Skeletal muscle cell (primary cell): ENCODE results near the gene MYO1B.
A peak's percentile ranks its signal among the peaks of the same experiment; 100 is the strongest.

Experiments
- DNase-seq: peaks from one replicate; pipeline ENCODE4 v3.0.0-alpha.2; 2010; ENCODE audit warnings: low read depth
- H3K4me3 ChIP-seq: 2 replicates; pipeline ENCODE4 v1.5.1; 2011; ENCODE audit warnings: low read depth, mild to moderate bottlenecking, control low read depth, low read length, moderate library complexity

Gene MYO1B

DNA sequence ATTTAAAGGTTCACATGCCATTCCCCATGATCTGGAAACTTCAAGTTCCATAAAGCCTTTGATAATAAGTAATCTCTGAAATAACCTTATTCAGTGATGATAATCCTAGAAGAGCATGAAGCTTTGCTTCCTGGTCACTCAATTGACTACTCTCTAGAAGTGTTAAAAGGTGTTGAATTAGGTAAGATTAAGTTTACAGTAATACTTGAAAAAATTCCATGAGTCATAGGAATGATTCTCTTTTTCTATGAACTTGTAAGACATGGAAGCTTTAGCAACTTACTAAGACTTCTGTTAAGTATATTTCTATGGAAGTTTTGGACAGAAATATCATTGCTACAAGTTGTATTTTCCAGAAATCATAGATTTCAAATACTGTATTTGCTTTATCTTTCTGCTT lies 100.6 kb downstream of the MYO1B start:
- DNase-seq: no peak
- no peak overlapping the region for H3K4me3 ChIP-seq

DNA sequence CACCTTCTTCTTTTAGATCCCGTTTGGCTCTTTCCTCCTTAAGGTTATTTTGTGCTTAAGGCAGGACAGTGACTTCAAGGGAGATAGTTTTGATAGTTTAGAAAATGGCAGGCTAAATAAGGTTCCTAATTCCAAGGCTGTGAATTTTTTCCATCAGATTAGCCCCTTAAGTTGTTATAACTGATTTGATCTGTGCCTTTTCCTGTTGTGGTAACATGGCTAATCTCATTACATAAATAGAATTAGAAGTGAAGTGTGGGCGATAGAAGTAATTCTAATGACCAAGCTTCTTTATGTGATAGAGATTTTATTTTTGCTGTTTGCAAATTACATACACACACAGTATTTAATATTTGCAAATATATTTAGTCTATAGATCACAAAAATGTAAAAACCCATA lies 102.0 kb downstream of the MYO1B start:
- no peak overlapping the region for H3K4me3 ChIP-seq
- DNase-seq: no peak

DNA sequence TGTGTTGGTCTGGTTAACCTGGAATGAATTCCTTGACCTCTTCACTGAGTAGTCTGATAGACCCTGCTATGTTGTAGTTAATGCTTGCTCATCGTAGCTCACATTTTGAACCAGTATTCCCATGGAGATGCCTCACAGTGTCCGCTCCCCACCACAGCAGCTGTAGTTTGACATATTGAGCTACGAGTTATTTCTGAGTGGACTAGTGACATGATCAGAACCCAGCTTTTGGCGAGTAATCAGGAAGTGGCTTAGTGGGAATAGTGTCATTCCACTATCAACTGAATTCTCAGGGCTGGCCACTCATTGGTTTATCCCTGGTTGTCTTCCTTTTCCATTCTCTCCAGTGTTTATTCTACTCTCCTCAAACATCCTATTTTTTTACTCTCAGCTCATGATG lies 102.7 kb downstream of the MYO1B start:
- DNase-seq: no peak
- H3K4me3 ChIP-seq: no peak overlapping the region

DNA sequence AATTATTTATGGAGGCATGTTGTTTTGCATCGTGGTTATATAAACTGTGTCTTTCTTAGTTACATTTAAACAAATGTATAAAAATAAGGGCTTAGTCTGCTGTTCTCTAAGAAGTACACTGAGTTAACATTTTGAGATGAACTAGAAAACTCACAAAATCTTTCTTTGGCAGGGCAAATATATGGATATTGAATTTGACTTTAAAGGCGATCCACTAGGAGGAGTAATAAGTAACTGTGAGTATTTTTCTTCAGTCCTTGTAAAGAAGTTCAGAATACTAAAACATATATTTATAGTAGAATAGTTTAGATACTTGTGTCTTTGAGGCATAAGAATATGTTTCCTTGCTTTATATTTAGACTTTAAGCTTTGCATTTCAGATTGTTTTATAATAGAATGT lies 104.8 kb downstream of the MYO1B start:
- no peak for DNase-seq

DNA sequence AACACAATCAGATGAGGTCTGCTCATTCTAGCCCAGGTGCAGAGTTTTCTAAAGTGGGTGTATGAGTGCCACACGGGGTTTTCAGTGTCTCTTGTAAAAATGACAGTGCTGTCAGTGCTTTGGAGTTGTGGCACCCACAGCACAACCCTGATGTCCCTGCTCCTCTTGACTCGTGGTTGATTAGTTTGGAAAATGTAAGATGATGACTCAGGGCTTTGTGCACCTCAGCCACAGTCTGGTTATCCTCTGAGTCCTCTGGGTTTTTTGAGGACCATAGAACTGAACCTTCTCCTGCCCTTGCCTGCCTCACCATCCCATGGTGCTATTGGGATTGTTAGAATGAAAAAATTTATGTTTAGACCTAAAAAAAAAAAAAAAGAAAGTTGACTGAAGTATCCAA lies 105.6 kb downstream of the MYO1B start:
- DNase-seq: no peak
- no peak overlapping the region for H3K4me3 ChIP-seq

More for the DNA sequence above, 104.8 kb downstream of the MYO1B start:
- no peak overlapping the region for H3K4me3 ChIP-seq

DNA sequence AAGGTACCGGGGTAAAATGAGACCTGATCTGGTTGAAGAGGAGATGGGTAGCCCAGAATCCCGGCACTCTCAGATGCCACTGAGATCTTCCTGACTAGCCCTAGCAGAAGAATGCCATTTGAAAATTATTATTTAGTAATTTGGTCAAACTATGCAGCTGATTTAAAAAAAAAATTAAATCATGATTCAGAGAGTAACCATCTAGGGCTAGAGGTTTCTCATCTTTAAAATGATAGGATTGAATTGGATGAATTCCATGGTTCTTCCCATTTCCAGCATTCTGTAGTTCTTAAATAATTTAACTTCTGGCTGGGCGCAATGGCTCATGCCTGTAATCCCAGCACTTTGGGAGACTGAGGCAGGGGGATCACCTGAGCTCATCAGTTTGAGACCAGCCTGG lies 106.1 kb downstream of the MYO1B start:
- no peak overlapping the region for H3K4me3 ChIP-seq
- no peak for DNase-seq

DNA sequence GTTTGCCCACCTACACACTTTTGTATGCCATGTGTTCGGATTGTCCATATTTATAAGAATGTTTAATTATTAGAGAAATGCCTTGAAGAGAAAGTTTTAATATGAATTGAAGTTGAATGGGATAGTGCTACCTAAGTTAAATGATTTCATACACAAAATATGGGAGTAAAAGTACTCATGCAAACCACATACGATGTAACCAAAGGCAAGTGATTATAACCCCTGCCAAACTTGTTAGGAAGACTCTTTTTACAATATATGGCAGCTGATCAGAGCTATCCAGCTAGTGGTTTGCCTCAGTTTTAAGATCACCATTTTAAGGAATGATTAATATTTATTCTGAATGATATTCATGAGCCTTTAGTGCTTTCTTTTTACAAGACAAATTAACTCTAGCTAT lies 106.7 kb downstream of the MYO1B start:
- DNase-seq: no peak
- H3K4me3 ChIP-seq: no peak overlapping the region

DNA sequence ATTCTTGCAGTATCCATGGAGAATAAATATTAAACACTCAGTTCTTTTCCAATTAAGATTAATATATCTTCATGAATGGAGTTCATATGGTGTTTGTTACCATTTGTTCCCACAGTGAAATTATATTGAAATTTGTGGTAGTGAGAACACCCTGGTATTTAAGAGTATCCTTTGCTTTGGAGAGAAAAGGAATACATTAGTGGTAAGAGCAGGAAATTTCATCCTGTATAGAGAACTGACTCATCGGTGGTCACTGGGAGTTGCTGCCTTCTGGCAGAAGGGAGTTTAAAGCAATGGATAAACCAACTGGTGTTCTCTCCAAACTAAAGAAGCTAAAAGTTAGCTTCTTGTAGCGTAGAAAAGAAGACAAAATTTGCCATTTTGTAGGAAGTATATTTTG lies 107.3 kb downstream of the MYO1B start:
- no peak for DNase-seq
- no peak overlapping the region for H3K4me3 ChIP-seq

DNA sequence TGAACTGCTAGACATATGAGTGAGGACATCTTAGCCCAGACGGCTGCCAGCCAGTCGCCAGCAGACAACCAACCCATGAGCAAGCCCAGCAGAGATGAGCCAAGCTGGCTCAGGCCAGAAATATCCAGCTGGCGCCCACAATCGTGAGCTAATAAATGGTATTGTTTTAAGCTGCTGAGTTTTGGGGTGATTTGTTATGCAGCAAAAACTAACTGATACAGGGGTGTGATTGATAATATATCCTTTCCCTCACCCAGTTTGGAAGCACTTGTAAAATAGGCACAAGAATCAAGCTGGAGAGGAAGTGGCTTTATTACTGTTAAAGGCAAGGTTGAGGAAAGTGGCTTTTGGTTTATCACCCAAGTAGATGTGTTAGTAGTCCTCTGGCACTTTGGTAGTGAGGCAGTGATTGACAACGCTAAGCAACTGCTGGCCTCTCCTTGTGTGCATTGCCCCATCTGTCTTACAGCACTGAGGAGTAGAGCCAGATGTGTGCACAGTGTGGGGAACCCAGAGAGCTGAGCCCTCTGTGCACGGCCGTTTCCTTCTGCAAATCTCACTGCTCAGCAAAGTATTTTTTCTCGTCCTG lies 110.1 kb downstream of the MYO1B start:
- DNase-seq: no peak
- H3K4me3 ChIP-seq: no peak overlapping the region

DNA sequence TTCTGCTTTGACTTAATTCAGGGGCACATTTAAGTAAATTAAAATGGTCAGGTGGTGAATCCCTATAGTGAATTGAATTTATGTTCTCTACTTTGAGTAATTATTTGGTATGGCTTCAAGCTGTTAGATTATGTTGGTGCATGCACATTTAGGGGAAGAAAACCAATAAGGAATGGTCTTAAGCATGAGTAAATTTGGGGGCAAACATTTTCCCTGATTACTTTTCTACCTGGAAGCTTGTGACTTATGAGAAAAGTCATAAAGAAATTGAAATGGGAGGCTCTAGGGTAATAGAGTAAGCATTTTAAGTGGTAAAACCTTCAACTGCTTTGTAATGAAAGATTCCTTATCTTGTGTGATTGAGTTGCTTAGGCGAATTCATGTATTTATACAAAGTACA lies 112.5 kb downstream of the MYO1B start:
- no peak overlapping the region for H3K4me3 ChIP-seq
- no peak for DNase-seq

DNA sequence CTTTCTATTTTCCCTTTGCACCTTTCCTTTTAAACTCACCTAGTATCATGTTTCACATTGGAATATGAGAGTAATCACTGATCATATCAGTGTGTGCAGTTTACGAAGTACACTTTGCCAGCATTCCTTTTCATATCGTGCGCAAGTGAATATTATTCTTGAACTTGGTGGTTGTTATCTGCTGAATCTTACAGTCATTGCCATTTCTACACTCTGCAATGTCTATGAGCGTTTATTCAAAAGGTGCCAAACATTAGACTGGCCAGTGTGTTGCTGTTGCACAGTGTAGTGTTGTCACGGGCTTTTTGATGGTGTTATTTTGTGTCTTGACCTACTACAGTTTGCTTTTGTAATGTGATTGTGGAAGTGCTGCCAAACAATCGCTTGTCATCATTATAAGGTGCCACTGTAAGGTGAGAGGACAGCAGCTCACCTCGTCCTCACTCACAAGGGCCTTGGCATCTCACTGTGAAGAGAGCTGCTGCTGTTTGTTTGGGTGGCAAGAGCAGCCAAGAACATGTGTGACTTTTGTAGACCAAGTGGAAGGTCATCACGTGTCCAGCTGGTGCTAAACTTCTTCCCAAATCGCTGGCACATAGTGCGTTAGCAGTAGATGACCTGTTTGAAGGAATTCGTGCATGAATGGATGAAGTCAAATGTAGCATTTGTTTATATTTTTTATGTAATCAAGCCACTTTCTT lies 113.3 kb downstream of the MYO1B start:
- no peak overlapping the region for H3K4me3 ChIP-seq
- no peak for DNase-seq

DNA sequence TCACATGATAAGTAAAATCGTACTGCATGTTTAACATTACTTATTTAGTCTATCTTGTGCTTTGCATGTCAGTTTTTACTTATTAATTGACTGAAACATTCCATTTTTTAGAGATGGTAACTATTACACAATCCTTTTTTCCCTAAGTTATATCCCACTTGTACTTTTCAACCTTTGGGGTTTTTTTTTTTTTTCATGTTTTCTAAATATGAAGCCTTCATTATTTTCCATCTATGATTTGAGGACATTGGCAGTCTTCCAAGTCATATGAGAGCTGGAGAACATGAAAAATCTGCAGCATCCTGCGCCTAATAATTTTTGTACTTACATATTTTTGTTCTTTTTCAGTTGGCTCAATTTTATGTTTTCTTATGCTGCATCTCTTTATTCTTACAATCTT lies 113.9 kb downstream of the MYO1B start:
- no peak overlapping the region for H3K4me3 ChIP-seq
- DNase-seq: no peak

DNA sequence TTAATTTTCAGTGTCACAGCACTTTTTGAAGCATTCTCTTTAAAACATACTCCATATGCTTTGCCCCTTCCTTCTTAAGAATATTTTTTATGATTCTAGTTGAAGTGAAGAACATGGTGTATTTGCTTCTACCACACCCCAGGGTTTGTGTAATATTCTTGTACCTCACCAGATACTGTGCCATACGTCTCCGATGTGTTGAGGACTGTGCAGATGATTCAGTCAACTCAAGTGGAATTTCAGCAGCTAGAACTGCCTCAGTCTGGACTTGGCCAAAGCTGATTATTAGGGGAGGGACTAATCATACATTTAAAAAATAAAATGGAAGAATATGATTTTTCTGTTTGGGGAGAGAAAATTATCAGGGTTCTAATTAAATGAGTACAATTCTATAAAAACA lies 115.7 kb downstream of the MYO1B start:
- DNase-seq: no peak
- H3K4me3 ChIP-seq: no peak overlapping the region

DNA sequence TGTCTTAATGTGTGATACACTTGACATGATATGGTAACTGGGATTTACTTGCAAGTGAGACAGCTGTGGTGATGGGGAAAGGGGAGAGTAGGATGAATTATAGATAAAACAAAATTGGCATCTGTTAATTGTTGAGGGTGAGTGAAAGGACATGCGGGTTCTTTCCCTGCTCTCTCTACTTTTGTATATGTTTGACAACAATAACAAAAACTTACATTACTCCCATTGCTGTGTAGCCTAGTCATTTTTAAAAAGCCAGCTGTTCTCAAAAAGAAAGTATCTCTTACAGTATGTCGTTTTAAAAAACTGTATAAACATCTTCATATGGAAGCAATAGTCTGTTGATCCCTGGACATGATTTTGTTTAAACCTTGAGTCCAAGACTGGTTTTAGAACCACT lies 117.6 kb downstream of the MYO1B start:
- no peak for DNase-seq
- no peak overlapping the region for H3K4me3 ChIP-seq

DNA sequence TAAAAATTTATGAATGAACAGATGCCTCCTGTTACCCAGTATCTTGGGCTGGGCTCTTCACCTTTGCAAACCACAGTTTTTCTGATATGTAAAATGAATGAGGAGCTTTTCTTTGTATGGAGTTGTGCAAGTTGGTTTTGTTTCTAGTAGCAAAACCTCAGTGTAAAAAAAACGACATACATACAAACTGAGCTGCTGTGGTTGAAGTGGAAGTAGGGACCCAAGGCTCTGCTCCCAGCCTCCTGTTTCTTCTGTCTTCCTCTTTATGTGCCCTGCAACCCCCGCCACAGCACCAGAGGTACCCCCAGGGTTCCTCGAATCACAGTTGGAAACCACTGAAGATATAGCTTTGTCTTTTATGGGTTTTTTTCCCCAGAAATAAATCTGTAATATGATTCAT lies 118.1 kb downstream of the MYO1B start:
- H3K4me3 ChIP-seq: no peak overlapping the region
- DNase-seq: no peak

DNA sequence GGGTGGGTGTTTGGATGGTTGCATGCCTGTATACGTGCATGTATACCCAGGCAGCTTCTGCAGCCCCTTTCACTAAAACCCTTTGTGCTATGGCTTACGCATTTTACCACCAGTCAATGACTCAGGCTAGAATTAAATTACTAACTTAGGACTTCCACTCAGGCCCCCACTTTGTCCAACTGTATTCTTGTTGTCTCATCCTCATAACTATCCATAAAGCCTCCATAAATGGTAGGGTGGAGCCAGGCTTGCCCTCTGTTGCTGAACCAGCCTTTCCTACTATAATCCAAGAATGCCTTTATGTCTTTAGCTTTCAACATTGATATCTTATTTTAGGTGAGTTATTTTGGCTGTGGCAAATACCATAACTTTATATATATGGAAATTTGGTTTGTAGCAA lies 119.9 kb downstream of the MYO1B start:
- DNase-seq: no peak
- H3K4me3 ChIP-seq: no peak overlapping the region

DNA sequence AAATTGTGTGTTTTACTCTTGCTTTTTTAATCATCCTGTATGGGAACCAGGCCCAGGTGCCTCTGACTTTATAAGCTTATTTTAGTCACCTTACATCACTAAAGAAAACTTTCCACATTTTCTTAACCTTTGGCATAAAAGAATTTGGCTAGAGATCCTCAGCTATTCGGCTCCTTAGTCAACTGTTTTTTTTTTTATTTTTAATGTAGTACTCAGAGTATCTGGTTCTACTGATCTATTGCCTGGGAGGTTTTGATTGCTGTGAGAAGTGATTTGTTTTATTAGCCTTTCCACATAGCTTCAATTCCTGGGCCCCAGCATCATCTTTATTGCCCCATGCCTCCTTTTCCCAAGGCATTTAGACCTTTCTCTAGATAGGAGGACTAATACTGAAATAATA lies 121.0 kb downstream of the MYO1B start:
- DNase-seq: peak; percentile 65

DNA sequence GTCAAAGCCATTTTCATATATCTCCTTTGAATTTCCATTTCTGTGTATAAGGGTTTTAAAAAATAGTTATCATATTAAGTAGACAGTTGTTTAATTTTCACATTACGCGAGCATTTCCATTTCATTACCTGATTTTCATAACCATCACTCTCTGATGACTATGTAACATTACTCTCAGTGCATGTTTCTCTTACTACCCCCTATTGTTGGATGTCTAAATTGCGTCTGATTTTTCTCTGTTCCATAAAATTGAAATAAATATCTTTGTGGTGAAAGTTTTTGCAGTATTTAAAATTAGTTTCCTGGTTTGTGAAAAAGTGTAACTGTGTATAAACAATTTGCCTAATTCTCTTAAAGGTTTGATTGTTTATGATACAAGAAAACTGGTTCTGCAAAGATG lies 123.8 kb downstream of the MYO1B start:
- DNase-seq: no peak
- H3K4me3 ChIP-seq: no peak overlapping the region

More for the DNA sequence above, 121.0 kb downstream of the MYO1B start:
- H3K4me3 ChIP-seq: no peak overlapping the region

DNA sequence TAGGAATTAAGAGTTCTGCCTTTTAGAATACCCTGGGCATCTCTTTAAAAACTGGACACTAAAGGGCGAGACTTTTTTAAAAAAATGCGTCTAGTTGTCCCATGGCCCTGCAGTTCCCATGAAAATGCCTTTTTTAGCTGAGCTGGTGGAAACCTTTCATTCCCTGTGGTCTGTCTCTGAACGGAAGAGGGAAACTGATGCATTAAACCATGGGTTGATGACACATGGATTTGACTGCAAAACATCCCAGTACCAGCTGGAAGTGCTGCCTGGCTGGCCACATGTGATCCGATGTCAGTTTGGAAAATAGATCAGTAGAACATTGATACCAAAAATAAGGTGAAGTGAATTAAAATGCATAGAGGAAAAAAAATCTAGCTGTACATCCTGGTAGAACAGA lies 129.2 kb downstream of the MYO1B start:
- no peak for DNase-seq
- H3K4me3 ChIP-seq: no peak overlapping the region

DNA sequence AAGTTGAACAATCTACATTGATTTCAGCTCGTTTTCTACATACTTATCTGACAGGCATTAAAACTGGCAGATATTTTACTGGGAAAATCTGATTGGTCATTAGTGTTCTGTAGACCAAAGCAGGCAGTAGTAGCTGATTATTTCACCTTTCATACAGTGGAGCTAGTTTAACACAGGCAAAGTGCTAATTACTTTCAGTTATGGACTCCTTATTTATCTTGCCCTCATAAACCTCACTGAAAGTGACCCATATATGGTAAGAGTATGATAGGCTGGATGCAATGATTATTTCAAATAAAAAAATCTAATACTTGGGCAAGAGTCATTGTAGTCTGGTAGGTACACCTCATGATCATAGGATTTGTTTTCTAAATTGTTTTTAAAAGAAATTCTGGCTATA lies 129.7 kb downstream of the MYO1B start:
- H3K4me3 ChIP-seq: no peak overlapping the region
- no peak for DNase-seq

DNA sequence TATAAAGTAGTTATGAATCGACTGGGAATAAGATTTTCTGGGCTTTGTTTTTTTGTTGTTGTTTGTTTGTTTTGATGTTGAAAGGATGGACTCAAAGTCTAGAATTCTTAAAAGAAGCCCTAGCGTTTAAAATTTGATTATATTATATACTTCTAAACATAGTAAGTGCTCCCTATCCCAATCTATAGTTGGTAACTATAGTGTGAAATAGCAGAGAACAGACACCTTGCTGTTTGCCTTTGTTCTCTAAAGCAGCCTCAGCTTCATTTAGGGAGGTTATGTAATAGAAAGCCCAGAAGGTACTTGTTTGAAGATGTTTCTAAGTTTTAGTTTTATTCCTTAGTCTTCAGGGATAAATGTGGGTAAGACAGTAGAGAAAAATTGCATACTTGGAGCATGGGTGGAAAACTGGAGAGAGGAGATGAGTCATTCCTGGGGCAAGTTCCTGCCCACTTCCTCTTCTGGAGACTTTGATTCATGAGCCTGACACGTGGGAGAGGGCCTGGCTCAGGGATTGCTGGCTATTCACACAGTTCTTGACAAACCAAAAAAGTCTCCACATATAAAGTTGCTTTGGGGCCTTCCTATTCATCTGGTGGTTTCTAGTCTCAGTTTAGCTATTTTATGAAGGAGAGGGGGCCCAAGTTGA lies 131.9 kb downstream of the MYO1B start:
- H3K4me3 ChIP-seq: no peak overlapping the region
- peak; percentile 89 for DNase-seq
